GM23338 (cell line): Measurements from ENCODE around the gene CIZ1. TPM values are rescaled to one million over a fixed set of nuclear protein-coding genes. Genes with fewer than 3 reads are reported as not detected.

Source experiments
- ATAC-seq: fragments of 200-7000 bp; cut with Tn5 transposase; 3 replicates; pipeline ENCODE4 v1.9.1; 2020
- DNase-seq: peaks from one replicate; pipeline ENCODE4 v3.0.0-alpha.2; 2015; ENCODE audit warnings: low spot score
- H2AFZ ChIP-seq: fragments of 200-600 bp; sonication (generic); 2 replicates; pipeline ENCODE4 v1.8.0; 2016; ENCODE audit warnings: antibody characterized with exemption, mild to moderate bottlenecking, moderate library complexity
- H3F3A ChIP-seq: fragments of 200-600 bp; sonication (generic); replicated peaks from 2 replicates; pipeline ENCODE4 v1.8.0; 2017; ENCODE audit warnings: antibody characterized with exemption, mixed run types, low read depth
- H3K27ac ChIP-seq: fragments of 200-600 bp; sonication (generic); 2 replicates; pipeline ENCODE4 v1.6.1; 2016; ENCODE audit warnings: low read depth
- H3K27me3 ChIP-seq: fragments of 200-600 bp; sonication (generic); 2 replicates; pipeline ENCODE4 v1.8.0; 2016; ENCODE audit warnings: mild to moderate bottlenecking, mixed run types, moderate library complexity; ENCODE audit not compliant: insufficient read depth
- H3K36me3 ChIP-seq: fragments of 200-600 bp; sonication (generic); 2 replicates; pipeline ENCODE4 v1.8.0; 2016; ENCODE audit warnings: mild to moderate bottlenecking; ENCODE audit not compliant: insufficient read depth
- H3K4me1 ChIP-seq: fragments of 200-600 bp; sonication (generic); 2 replicates; pipeline ENCODE4 v1.8.0; 2016; ENCODE audit warnings: mild to moderate bottlenecking, moderate library complexity; ENCODE audit not compliant: insufficient read depth
- H3K4me2 ChIP-seq: fragments of 200-600 bp; sonication (generic); 2 replicates; pipeline ENCODE4 v1.7.1; 2017; ENCODE audit warnings: mixed run types
- H3K4me3 ChIP-seq: fragments of 200-600 bp; sonication (generic); 2 replicates; pipeline ENCODE4 v1.6.1; 2016; ENCODE audit warnings: mixed run types
- H3K79me2 ChIP-seq: fragments of 200-600 bp; sonication (generic); replicated peaks from 2 replicates; pipeline ENCODE4 v1.8.0; 2017; ENCODE audit warnings: mild to moderate bottlenecking; ENCODE audit not compliant: insufficient read depth
- H3K9me2 ChIP-seq: fragments of 200-600 bp; sonication (generic); 2 replicates; pipeline ENCODE4 v1.8.0; 2017; ENCODE audit not compliant: insufficient read depth
- H4K20me1 ChIP-seq: fragments of 200-600 bp; sonication (generic); replicated peaks from 2 replicates; pipeline ENCODE4 v1.8.0; 2017; ENCODE audit warnings: mild to moderate bottlenecking; ENCODE audit not compliant: insufficient read depth
- H3K27ac Mint-ChIP-seq: 2 replicates; pipeline ENCODE4 v1.8.0; 2020; ENCODE audit warnings: inconsistent platforms, mild to moderate bottlenecking, moderate library complexity, mixed read lengths
- H3K27me3 Mint-ChIP-seq: 3 replicates; pipeline ENCODE4 v1.8.0; 2022; ENCODE audit warnings: low read depth, mild to moderate bottlenecking, moderate library complexity, mixed read lengths, inconsistent platforms; ENCODE audit not compliant: insufficient read depth, poor library complexity
- H3K36me3 Mint-ChIP-seq: 3 replicates; pipeline ENCODE4 v1.8.0; 2021; ENCODE audit warnings: low read depth, mild to moderate bottlenecking, inconsistent platforms, moderate library complexity, mixed read lengths
- H3K4me1 Mint-ChIP-seq: 3 replicates; pipeline ENCODE4 v1.8.0; 2020; ENCODE audit warnings: mild to moderate bottlenecking, inconsistent platforms, mixed read lengths
- H3K4me3 Mint-ChIP-seq: 3 replicates; pipeline ENCODE4 v1.8.0; 2021; ENCODE audit warnings: moderate library complexity, mild to moderate bottlenecking, inconsistent platforms, mixed read lengths
- H3K9me3 Mint-ChIP-seq: 3 replicates; pipeline ENCODE4 v1.8.0; 2020; ENCODE audit warnings: moderate library complexity, mild to moderate bottlenecking, inconsistent platforms, mixed read lengths
- CREB1 ChIP-seq: fragments of 250-450 bp; sonication (Bioruptor Pico); IDR thresholded peaks from 2 replicates; pipeline ENCODE4 v1.5.0; 2020; ENCODE audit warnings: low read depth, mild to moderate bottlenecking, moderate library complexity
- CTCF ChIP-seq, 2 experiments: fragments of 200-600 bp in 1 of 2; sonication (generic) in 1 of 2; conservative IDR thresholded peaks; 2 replicates each; pipeline versions ENCODE4 v1.5.1 to v1.6.1; 2016 to 2017; ENCODE audit warnings: antibody characterized with exemption in 2 of 2, low read depth in 2 of 2, mild to moderate bottlenecking in 2 of 2, moderate library complexity in 1 of 2
- ETS1 ChIP-seq: IDR thresholded peaks from 2 replicates; pipeline ENCODE4 v1.6.1; 2016; ENCODE audit warnings: antibody characterized with exemption
- EZH2 ChIP-seq: fragments of 200-600 bp; sonication (generic); IDR thresholded peaks from one replicate; pipeline ENCODE4 v1.8.0; 2017; ENCODE audit warnings: antibody characterized with exemption, mild to moderate bottlenecking, low read depth; ENCODE audit not compliant: unreplicated experiment
- EZH2phosphoT487 ChIP-seq: fragments of 200-600 bp; sonication (generic); IDR thresholded peaks from one replicate; pipeline ENCODE4 v1.8.1; 2018; ENCODE audit warnings: antibody characterized with exemption; ENCODE audit not compliant: unreplicated experiment
- JUNB ChIP-seq: IDR thresholded peaks from one replicate; pipeline ENCODE4 v1.6.1; 2016; ENCODE audit warnings: antibody characterized with exemption; ENCODE audit not compliant: unreplicated experiment
- POLR2AphosphoS5 ChIP-seq: IDR thresholded peaks from 2 replicates; pipeline ENCODE4 v1.6.1; 2016; ENCODE audit warnings: antibody characterized with exemption, low read depth
- REST ChIP-seq: IDR thresholded peaks from one replicate; pipeline ENCODE4 v1.6.1; 2018; ENCODE audit warnings: antibody characterized with exemption; ENCODE audit not compliant: unreplicated experiment
- STAT1 ChIP-seq: IDR thresholded peaks from one replicate; pipeline ENCODE4 v1.6.1; 2016; ENCODE audit warnings: antibody characterized with exemption; ENCODE audit not compliant: unreplicated experiment
- ZNF114 ChIP-seq: fragments of 250-450 bp; sonication (Bioruptor Pico); IDR thresholded peaks from 2 replicates; pipeline ENCODE4 v1.5.0; 2020; ENCODE audit warnings: mild to moderate bottlenecking, moderate library complexity
- polyA plus RNA-seq: library from polyadenylated mRNA; unstranded; fragments of >200 nt; fragmentation: Nextera tagmentation; extraction: Ambion mirVana; gene quantifications from 2 replicates; pipeline ENCODE4 v1.2.1, GENCODE V29; 2016
- total RNA-seq: library from RNA; depleted of rRNA; stranded (reverse); fragments of >200 nt; shearing (Covaris generic); gene quantifications from 2 replicates; pipeline ENCODE4 v1.2.3, GENCODE V29; 2014

Gene CIZ1
- total and polyA plus RNA-seq, 2 experiments from 2014 or later: 49.6 to 61.4 TPM

- Mint-ChIP-seq H3K27ac (no peak overlapping the region), H3K36me3 (peaks cover 35% of the 10 kb centered on the region), H3K4me1 (no peaks in the 10 kb centered on the region; the same call in 2 of the 3 replicates), H3K27me3 (peaks cover 3% of the 10 kb centered on the region), H3K9me3 (no peaks in the 10 kb centered on the region), H3K4me3 (no peak overlapping the region)
- no peaks in the 10 kb centered on the region for H3K27me3 ChIP-seq
- no peak overlapping the region for H3K27ac ChIP-seq
- H4K20me1 ChIP-seq: 0 out of 2 replicates have a peak, but pooled peaks cover 4% of the 10 kb centered on the region
- no peaks in the 10 kb centered on the region for H3K4me1 ChIP-seq
- no peak overlapping the region for H3K4me2 ChIP-seq
- DNase-seq (no peak), ATAC-seq (no peak)
- H2AFZ ChIP-seq: no peak overlapping the region
- 0 out of 2 replicates have a peak, but pooled peaks cover 8% of the 10 kb centered on the region for H3K36me3 ChIP-seq
- H3K79me2 ChIP-seq: no peaks in the 10 kb centered on the region
- TF ChIP-seq EZH2 (no peak), STAT1 (no peak), CTCF (conservative IDR thresholded peaks at IDR 0.05; ENCODE audit: low read depth in 2 of 2) (no peak), EZH2phosphoT487 (no peak), JUNB (no peak), ETS1 (no peak), REST (no peak), ZNF114 (CRISPR knock-in tag) (no peak), POLR2AphosphoS5 (no peak), CREB1 (no peak)
- no peaks in the 10 kb centered on the region for H3K9me2 ChIP-seq
- 0 out of 2 replicates have a peak, but pooled peaks cover 3% of the 10 kb centered on the region for H3F3A ChIP-seq
- no peak overlapping the region for H3K4me3 ChIP-seq
These were observed 21.4 kb downstream of the CIZ1 start for GRCh38 chr9:128169925-128170324.
